Stimulated activated CD4-positive, alpha-beta T cell treated with anti-CD3 and anti-CD28 coated beads, Interleukin-4, amount 100 ng/mL, for 48 hours (primary cell): Measurements from ENCODE around the gene VPS13A.
"Not testable (repeated sequence)": the region's sequence is repeated elsewhere in the genome, so short reads cannot be mapped to it uniquely, and the experiment has no call there.

Source experiments
- DNase-seq, 2 donors: peaks; one replicate each; pipeline ENCODE4 v3.0.0-alpha.2; 2020; ENCODE audit warnings: low read depth in 2 of 2

The VPS13A gene

DNA sequence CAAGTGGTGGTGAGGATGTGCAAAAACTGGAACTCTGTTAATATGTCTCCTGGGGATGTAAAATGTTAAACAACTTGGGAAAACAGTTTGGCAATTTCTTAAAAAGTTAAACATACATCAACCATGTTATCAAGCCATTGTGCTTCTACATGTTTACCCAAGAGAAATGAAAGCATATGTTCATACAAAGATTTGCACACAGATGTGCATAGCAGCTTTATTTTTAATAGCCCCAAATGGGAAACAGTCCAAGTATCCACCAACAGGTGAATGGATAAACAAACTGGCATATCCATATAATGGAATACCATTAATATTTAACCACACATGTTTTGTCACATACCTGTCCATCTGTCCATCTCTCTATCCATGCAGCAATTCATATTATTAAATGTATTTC, 6.2 kb downstream of the VPS13A start:
- DNase-seq = no peak

DNA sequence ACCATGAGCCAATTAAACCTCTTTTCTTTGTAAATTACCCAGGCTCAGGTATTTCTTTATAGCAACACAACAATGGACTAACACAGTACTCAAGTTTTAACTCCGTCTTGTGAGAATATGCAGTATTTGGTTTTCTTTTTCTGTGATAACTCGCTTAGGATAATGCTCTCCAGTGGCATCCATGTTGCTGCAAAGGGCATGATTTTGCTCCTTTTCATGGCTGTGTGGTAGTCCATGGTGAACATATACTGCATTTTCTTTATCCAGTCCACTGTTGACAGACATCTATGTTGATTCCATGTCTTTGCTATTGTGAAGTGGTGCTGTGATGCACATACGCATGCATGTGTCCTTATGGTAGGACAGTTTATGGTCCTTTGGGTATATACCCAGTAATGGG, 10.9 kb downstream of the VPS13A start:
- no peak for DNase-seq

DNA sequence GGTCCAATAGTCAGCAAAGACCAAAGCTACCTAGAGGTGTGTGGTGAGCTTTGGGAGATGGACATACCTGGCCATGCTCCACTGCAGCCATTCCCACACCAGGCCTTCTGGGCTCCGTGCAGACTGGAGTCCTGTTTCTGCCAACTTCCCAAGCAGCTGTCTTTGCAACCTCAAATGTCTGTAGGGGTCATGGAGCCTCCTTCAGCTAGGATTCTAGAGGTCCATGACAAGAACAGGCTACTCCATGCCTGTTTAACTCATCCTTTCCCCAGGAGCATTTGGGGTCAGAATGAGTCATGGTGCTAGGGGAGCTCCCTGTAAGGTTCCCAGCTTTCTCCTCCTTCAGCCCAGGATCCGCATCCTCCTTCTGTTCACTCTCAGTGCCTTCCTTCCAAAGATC, 17.1 kb downstream of the VPS13A start:
- DNase-seq = no peak

DNA sequence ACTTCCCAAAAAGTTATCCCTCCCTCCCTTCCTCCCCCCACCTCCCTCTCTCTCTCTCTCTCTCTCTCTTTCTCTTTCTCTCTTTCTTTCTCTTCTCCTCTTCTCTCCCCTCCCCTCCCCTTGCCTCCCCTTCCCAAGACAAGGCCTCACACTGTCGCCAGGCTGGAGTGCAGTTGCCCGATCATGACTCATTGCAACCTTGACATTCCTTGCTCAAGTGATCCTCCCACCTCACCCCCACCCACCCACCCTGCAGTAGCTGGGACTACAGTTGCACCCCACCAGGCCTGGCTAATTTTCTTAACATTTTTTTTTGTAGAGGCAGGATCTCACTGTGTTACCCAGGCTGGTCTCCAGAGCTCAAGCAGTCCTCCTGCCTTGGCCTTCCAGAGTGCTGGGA, 32.8 kb downstream of the VPS13A start:
- DNase-seq = no peak

DNA sequence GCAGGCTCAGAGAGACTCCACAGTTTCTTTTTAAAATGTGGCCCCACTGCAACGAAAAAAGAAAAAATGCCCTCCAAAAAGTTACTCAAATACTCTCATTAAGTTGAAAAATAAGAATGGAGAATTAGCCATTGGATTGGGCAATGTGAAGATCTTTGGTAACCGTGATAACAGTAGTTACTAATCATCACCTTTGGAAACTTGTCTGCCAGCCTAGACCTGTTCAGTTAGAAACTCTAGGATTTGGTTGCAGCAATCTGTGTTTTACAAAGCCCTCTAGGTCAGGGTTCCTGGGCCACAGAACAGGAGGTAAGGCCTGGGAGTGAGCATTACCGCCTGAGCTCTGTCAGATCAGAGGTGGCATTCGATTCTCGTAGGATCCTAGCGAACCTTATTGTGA, 34.2 kb downstream of the VPS13A start:
- DNase-seq = no peak

DNA sequence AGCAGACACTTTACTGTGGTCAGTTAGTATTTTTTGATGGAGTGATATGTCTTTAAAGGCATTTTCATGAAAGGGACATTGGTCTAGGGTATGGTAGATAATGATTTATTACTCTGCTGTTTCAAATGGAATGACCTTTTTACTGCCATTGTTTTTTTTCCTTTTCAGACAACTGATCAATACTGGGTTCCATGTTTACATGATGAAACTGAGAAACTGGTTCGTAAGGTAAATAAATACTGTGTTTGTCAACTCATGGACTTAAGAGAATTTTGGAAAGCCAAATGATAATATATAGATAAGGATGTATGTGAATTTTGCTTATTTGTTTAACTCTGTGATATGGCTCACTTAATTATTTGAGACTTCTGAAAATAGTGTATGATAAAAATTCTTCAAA, 35.5 kb downstream of the VPS13A start:
- no peak for DNase-seq

DNA sequence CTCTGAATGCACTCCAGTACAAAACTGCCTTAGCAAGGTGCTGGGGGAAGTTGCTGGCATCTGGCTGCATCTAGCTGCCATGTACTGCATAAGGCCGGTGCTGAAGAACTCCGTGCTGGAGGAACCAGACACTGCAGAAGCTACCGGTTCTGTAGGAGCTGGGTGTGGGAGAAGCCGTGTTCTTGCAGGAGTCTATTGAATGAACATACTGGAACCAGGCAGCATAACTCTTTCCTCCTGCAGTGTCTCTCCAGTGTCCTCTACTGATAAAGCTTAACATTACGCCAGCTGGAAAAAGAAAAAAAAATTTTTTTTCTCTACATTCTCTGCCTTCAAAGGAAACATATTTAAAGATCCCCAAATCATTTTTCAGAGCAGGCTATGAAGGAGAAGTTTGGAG, 38.5 kb downstream of the VPS13A start:
- DNase-seq = no peak

DNA sequence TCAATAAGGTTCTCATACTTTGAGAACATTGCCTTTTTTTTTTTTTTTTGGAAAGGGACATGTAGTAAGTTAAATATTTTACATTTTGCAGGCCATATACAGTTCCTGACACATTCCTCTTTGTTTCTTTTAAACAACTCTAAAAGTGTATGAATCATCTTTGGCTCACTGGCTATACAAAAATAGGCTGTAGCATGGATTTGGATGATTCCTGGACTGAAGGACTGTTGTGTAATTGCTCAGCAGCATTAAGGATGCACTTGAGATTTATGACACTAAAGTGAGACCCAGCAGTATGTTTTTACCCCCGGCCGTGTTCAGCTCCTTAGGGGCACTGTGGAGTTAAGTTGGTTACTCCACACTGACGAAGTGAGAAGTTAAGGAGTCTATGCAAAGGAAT, 41.3 kb downstream of the VPS13A start:
- DNase-seq = no peak

DNA sequence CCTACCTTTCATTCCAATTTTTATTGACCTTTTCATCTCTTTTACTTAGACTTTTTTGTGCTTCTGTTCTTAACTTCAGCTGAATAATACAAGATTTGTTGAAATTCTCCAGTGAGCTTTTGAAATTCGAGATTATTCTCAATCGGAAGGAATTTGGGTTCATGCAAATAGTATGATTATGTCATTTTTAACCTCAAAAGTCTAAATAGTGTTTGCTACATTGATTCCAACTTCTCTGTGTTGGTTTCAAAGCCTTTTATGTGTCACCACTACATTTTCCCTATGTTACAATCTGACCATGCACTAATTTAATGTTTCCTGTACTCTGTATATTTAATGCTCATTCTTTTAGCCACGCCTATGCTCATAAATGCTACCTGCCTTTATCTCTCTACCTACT, 44.1 kb downstream of the VPS13A start:
- DNase-seq = no peak

DNA sequence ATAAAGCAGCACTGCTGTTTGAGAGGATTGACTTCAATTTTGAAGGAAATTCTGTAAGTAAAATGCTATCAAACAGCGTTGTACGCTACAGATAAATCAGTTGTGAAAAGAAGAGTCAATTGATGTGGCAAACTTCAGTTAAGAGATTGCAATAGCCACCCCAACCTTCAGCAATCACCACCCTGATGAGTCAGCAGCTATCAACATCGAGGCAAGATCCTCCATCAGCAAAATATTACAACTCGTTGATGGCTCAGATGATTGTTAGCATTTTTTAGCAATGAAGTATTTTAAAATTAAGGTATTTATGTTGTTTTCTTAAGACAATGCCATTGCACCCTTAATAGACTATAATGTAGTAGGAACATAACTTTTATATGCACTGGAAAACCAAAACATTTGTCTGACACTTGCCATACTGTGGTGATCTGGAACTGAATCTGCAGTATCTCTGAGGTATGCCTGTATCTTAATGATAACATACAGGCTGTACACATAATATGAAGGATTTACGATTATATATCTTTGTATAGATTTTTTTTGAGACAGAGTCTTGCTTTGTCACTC, 47.5 kb downstream of the VPS13A start:
- no peak for DNase-seq

DNA sequence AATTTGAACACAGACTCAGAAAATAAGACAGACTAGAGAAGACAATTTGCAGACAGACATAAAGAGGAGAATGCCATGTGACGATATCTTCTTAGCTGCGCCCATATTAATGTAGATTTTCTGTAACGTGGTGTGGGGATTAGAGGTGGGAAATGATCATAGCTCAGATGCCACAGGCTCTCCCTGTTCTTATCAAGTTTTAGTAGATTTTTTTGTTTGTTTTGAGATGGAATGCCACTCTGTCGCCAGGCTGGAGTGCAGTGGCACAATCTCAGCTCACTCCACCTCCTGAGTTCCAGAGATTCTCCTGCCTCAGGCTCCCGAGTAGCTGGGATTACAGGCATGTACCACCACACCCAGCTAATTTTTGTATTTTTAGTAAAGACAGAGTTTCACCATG, 59.4 kb downstream of the VPS13A start:
- DNase-seq = no peak

DNA sequence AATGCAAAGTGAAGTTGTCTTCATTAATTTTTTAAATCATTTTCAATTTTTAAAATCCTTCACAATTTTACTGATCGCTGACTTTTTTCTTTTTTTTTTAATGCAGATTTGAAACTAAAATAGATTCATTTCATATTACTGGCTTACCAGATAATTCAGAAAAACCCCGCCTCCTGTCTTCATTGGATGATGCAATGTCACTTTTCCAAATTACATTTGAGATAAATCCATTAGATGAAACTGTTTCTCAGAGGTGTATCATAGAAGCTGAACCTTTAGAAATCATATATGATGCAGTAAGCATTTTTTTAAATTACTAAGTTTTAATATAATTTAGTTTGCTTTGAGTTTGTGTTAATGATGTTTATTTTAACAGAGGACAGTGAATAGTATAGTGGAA, 60.6 kb downstream of the VPS13A start:
- DNase-seq = no peak

DNA sequence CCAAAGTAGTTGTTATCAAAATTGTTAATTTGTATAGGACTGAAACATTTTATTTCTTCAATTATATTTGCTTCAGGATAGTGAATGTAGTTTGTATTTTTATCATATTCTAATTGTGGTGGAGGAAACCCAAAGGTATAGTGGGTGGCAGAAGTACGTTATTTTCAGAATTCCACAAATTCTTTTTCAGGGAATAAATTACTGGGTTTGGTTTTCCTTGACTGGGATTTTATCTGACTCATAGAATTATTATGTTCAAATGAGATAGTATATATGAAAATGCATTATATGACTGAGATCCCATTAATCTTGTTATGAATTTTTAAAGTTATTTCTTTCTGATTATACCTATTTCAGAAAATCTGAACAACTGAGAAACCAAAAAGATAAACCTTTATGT, 73.7 kb downstream of the VPS13A start:
- no peak for DNase-seq

DNA sequence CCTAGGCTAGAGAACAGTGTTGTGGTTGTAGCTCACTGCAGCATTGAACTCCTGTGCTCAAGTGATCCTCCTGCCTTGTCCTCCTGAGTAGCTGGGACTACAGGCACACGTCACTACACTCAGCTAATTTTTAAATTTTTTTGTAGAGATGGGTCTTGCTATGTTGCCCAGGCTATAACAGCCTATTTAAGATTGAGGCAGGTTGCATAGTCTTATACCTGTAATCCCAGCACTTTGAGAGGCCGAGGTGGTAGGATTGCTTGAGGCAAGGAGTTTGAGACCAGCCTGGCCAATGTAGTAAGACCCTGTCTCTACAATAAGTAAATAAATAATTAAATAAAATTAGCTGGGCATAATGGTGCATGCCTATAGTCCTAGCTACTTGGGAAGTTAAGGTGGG, 79.9 kb downstream of the VPS13A start:
- no peak for DNase-seq

DNA sequence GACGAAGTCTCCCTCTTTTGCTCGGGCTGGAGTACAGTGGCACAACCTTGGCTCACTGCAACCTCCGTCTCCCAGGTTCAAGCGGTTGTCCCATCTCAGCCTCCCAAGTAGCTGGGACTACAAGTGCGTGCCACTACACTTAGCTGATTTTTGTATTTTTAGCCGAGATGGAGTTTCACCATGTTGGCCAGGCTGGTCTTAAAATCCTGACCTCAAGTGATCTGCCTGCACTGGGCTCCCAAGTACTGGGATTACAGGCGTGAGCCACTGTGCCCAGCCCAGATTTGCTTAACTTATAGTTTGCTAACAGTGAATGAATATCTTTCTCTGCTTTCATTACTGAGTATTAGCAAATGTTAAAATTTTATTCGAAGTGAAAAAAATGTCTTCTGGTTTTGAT, 84.3 kb downstream of the VPS13A start:
- no peak for DNase-seq

DNA sequence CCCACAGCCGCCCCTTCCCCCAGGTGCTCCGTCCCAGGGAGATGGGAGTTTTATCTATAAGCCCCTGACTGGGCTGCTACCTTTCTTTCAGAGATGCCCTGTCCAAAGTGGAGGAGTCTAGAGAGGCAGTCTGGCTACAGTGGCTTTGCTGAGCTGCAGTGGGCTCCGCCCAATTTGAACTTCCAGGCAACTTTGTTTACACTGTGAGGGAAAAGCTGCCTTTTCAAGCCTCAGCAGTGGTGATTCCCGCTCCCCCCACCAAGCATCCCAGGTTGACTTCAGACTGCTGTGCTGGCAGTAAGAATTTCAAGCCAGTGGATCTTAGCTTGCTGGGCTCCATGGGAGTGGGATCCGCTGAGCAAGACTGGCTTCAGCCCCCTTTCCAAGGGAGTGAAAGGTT, 90.4 kb downstream of the VPS13A start:
- DNase-seq = not testable (repeated sequence)

DNA sequence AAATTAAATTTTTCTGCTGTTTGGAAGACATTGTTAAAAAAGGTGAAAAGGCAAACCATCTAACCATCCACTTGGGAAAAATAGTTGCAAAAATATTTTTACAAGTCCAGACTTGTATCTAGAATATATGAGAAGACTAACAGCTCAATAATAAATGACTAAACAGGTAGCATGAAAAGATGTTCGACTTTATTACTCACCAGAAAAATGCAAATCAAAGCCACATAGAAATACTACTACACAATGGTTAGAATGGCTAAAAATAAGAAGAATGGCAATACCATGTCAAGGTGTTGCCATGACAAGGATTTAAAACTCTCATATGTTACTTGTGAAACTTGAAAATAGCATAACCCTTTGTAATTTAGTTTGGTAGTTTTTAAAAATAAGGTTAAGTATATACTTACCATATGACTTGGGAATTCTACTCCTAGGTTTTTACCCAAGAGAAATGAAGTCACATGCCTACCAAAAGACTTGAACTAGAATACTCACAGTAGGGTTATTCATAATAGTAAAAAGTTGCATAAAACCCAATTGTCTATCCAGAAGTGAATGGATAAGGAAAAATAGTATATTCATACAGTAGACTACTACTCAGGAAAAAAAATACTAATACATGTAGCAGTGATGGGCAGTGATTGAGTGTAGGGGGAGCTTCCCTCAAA, 93.8 kb downstream of the VPS13A start:
- DNase-seq = no peak

DNA sequence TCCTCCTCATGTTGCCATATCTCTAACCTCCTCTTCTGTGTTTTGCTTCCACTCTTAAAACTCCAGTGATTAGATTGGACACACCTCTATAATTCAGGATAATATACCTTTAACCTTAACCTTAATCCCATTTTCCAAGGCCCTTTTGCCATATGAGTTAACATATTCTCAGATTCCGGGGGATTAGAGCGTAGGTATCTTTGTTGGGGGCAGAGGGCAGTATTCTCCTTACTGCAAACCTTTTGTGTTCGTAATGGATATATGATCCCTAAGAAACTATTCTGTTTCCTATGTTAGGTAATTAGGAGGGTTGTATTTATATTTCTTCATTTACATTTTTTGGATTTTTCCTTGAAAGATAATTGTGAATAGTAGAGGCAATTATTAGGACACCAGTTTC, 99.5 kb downstream of the VPS13A start:
- DNase-seq = no peak

DNA sequence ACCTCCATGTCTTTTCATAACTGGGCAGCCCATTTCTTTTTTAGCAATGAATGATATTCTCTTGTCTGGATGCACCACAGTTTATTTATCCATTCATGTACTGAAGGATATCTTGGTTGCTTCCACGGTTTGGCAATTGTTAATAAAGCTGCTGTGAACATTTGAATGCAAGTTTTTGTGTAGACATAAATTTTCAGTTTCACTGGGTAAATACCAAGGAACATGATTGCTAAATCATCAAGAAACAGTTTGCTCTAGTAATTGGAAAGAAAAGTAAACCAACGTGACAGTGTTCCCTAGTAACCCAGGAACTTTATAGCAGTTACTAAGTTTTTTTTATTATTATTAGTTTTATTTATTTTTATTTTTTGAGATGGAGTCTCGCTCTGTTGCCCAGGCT, 100.4 kb downstream of the VPS13A start:
- DNase-seq = no peak

DNA sequence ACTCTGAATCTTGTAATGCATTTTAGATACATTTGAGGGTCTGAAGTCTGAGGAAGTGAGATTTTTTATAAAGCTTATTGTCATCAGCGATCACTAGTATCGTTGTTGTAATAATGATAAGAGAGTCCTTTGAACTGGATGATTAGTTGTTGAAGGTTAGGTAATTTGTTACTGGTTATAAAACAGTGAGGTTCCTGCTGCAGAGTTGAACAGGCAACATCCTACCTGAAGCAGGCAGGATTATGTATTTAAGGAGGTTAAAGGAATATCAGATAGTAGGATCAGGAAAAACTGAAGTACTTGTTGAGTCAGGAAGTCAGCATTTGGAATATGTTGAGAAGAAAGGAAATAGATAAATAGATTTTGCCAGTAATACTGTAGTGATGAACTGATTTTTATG, 106.7 kb downstream of the VPS13A start:
- DNase-seq = no peak

DNA sequence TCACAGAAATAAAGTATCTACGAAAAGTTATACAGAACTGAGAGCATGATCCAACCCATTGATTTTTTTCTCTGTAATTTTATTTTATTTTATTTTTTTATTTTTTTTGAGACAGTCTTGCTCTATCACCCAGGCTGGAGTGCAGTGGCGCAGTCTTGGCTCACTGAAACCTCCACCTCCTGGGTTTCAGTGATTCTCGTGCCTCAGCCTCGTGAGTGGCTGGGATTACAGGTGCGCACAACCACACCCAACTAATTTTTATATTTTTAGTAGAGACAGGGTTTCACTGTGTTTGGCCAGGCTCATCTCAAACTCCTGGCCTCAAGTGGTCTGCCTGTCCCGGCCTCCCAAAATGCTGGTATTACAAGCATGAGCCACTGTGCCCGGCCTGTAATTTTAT, 107.3 kb downstream of the VPS13A start:
- no peak for DNase-seq

DNA sequence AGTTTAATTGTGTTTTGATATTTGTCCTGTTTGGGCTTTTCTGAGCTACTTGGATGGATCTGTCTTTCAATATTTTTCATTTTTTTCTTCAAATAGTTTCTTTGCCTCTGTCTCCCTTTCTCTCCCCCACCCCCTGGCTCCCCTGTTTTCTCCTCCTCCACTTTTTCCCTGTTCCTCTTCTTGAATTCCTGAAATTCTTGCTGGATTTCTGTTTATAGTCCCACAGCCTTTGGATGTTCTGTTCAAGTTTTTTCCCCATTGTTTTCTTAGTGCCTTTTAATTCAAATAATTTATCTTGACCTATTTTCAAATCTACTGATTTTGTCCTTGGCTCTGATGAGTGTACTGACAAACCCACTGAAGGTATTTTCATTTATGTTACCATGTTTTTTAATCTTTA, 113.0 kb downstream of the VPS13A start:
- no peak for DNase-seq

DNA sequence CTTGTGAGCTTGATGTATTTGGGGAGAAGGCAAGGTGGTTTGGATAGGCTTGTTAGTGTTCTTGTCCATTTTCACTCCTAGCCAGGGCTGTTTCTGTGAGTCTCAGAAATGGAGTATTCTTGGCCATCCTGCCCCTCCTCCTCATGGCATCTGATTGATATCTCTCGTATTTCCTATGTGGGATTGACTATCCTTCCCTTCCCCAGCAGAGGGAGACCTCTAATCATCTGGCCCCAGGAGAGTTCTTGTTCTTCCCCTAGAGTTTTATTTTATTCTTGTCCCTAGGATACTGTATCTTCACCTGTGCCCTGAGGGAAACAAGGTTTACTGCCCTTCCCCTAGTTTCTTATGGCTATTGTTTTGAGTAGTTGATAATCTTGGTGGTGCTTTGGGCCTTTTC, 114.4 kb downstream of the VPS13A start:
- DNase-seq = no peak

DNA sequence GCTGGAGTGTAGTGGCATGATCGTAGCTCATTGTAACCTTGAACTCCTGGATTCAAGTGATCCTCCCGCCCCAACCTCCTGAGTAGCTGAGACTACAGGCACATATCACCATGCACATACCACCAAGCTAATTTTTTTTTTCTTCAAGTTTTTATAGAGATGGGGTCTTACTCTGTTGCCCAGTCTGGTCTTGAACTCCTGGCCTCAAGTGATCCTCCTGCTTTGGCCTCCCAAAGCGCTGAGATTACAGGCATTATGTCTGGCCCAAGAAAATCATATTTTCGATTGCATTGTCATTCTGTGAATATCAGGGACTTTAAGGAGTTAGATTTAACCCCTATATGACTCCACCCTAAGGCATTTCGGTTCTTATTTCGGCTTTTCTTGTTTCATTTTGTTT, 116.6 kb downstream of the VPS13A start:
- DNase-seq = no peak
